ENCODE results near the gene CHST8. TPM values are rescaled to one million over a fixed set of nuclear protein-coding genes. Genes with fewer than 3 reads are reported as not detected.
A peak's percentile ranks its signal among the peaks of the same experiment; 100 is the strongest.

The CHST8 gene
- total RNA-seq, 1 donor from 2014 or later: not detected

GRCh38 chr19:33775731-33776487, 154.2 kb downstream of the CHST8 start:
- H3K4me3 ChIP-seq (ENCODE audit: low read depth, low read length): no peak overlapping the region
- peaks cover 29% of the 10 kb centered on the region for H3K27me3 ChIP-seq (ENCODE audit: control insufficient read depth, insufficient read depth, low read length)
- no peak for TF ChIP-seq CTCF (IDR thresholded peaks at IDR 0.05; ENCODE audit: insufficient read depth, low read length, poor library complexity, severe bottlenecking)
- H3K36me3 ChIP-seq (ENCODE audit: control insufficient read depth, insufficient read depth, low read length): no peaks in the 10 kb centered on the region
- DNase-seq (ENCODE audit: low read depth): no peak

- H3K4me3 ChIP-seq (ENCODE audit: low read depth, low read length): no peak overlapping the region
- no peaks in the 10 kb centered on the region for H3K36me3 ChIP-seq (ENCODE audit: control insufficient read depth, insufficient read depth, low read length)
- no peak for TF ChIP-seq CTCF (IDR thresholded peaks at IDR 0.05; ENCODE audit: insufficient read depth, low read length, poor library complexity, severe bottlenecking)
- DNase-seq (ENCODE audit: low read depth): no peak
- peaks cover 33% of the 10 kb centered on the region for H3K27me3 ChIP-seq (ENCODE audit: control insufficient read depth, insufficient read depth, low read length)
These were observed 155.6 kb downstream of the CHST8 start for GRCh38 chr19:33777351-33777750.

- Histone ChIP-seq H3K4me3 (ENCODE audit: low read depth, low read length) (no peak overlapping the region), H3K36me3 (ENCODE audit: control insufficient read depth, insufficient read depth, low read length) (no peaks in the 10 kb centered on the region), H3K27me3 (ENCODE audit: control insufficient read depth, insufficient read depth, low read length) (peaks cover 31% of the 10 kb centered on the region)
- DNase-seq (ENCODE audit: low read depth): no peak
- no peak for TF ChIP-seq CTCF (IDR thresholded peaks at IDR 0.05; ENCODE audit: insufficient read depth, low read length, poor library complexity, severe bottlenecking)
These were observed 156.0 kb downstream of the CHST8 start for GRCh38 chr19:33777753-33778088.

- no peak for DNase-seq (ENCODE audit: low read depth)
- Histone ChIP-seq H3K36me3 (ENCODE audit: control insufficient read depth, insufficient read depth, low read length) (no peaks in the 10 kb centered on the region), H3K27me3 (ENCODE audit: control insufficient read depth, insufficient read depth, low read length) (peaks cover 31% of the 10 kb centered on the region), H3K4me3 (ENCODE audit: low read depth, low read length) (no peak overlapping the region)
- TF ChIP-seq CTCF (IDR thresholded peaks at IDR 0.05; ENCODE audit: insufficient read depth, low read length, poor library complexity, severe bottlenecking): peak; percentile 100
These were observed 156.5 kb downstream of the CHST8 start for GRCh38 chr19:33778089-33778791.

GRCh38 chr19:33779849-33780248, 158.1 kb downstream of the CHST8 start:
- no peaks in the 10 kb centered on the region for H3K36me3 ChIP-seq (ENCODE audit: control insufficient read depth, insufficient read depth, low read length)
- H3K4me3 ChIP-seq (ENCODE audit: low read depth, low read length): no peak overlapping the region
- no peak for TF ChIP-seq CTCF (IDR thresholded peaks at IDR 0.05; ENCODE audit: insufficient read depth, low read length, poor library complexity, severe bottlenecking)
- peaks cover 31% of the 10 kb centered on the region for H3K27me3 ChIP-seq (ENCODE audit: control insufficient read depth, insufficient read depth, low read length)
- DNase-seq (ENCODE audit: low read depth): no peak

Measured in kidney epithelial cell (primary cell).